Kidney (tissue), 19 donors: Measurements from ENCODE around the gene GAGE12D. TPM values are rescaled to one million over a fixed set of nuclear protein-coding genes. Genes with fewer than 3 reads are reported as not detected.
"Not testable (repeated sequence)": the region's sequence is repeated elsewhere in the genome, so short reads cannot be mapped to it uniquely, and the experiment has no call there.

Source experiments
- DNase-seq, 5 donors: peaks; one replicate each; pipeline ENCODE4 v3.0.0-alpha.2; 2013 to 2020
- FAIRE-seq: peaks from 2 replicates; lab custom pipeline; 2012; peaks lifted over from hg19 to GRCh38; lab: Jason Lieb, UNC
- H3K27ac ChIP-seq, 2 donors: one replicate each; pipeline ENCODE4 v1.7.0; 2013; ENCODE audit warnings: low read depth in 2 of 2, low read length in 2 of 2, inconsistent platforms in 1 of 2
- H3K27me3 ChIP-seq: one replicate; pipeline ENCODE4 v1.7.1; 2013; ENCODE audit warnings: low read length, inconsistent platforms; ENCODE audit not compliant: control insufficient read depth, insufficient read depth
- H3K36me3 ChIP-seq, 3 donors: one replicate each; pipeline versions ENCODE4 v1.7.0 to v1.7.1; 2013; ENCODE audit warnings: low read length in 3 of 3, control low read depth in 1 of 3, inconsistent platforms in 1 of 3; ENCODE audit not compliant: insufficient read depth in 3 of 3, control insufficient read depth in 2 of 3
- H3K4me1 ChIP-seq, 3 donors: one replicate each; pipeline versions ENCODE4 v1.7.0 to v1.7.1; 2013; ENCODE audit warnings: low read length in 3 of 3, inconsistent platforms in 1 of 3, low read depth in 1 of 3; ENCODE audit not compliant: control insufficient read depth in 2 of 3, insufficient read depth in 2 of 3
- H3K4me3 ChIP-seq, 3 donors: one replicate each; pipeline versions ENCODE4 v1.7.0 to v1.8.1; 2013; ENCODE audit warnings: low read length in 3 of 3, control low read depth in 1 of 3, inconsistent platforms in 1 of 3
- H3K9ac ChIP-seq, 3 donors: one replicate each; pipeline versions ENCODE4 v1.7.0 to v1.7.1; 2013; ENCODE audit warnings: low read length in 3 of 3, control low read depth in 1 of 3, inconsistent platforms in 1 of 3
- H3K9me3 ChIP-seq, 3 donors: one replicate each; pipeline versions ENCODE4 v1.7.0 to v1.7.1; 2013; ENCODE audit warnings: low read length in 3 of 3, control low read depth in 1 of 3, inconsistent platforms in 1 of 3; ENCODE audit not compliant: control insufficient read depth in 2 of 3, insufficient read depth in 1 of 3
- intact Hi-C: fragments of 100-400 bp; cut with DNase I; formaldehyde crosslinking; loops from one replicate; pipeline ENCODE4 v1.11.1; 2022
- long read RNA-seq, 10 donors: library from polyadenylated mRNA in 1 of 10; unstranded in 1 of 10; transcript quantifications; one replicate each; pipeline ENCODE4 v2.0.0 and lab custom pipeline, GENCODE V29; 2021 to 2026
- polyA plus RNA-seq: library from polyadenylated mRNA; stranded (reverse); fragments of 350-450 nt; fragmentation: Illumina TruSeq; extraction: RNeasy Lipid Tissue Mini Kit (QIAGEN cat#74804); gene quantifications from one replicate; pipeline ENCODE4 v1.2.3, GENCODE V29; 2014; ENCODE audit warnings: low read depth, low replicate concordance; ENCODE audit not compliant: insufficient read depth
- total RNA-seq: library from RNA; stranded (reverse); fragmentation: NEBNext Ultra II Directional; extraction: Animal tissue kit (Norgen Biotek cat#: 25700); gene quantifications from one replicate; pipeline ENCODE4 v1.2.1, GENCODE V29; 2021
- donor health status: control.
- donor health status: control.
- donor health status: DM: yes; HTN: yes; CAD: no.
- donor health status: Normal renal cell carcinoma (clear cell type).

GAGE12D gene
- total RNA-seq: not detected
- not detected for polyA plus RNA-seq
- long read RNA-seq, donor 1: 0 reads
- long read RNA-seq, donor 2: 0 reads
- long read RNA-seq, donor 3: 0 reads
- long read RNA-seq, donor 4: 0 reads
- long read RNA-seq, donor 5: 0 reads
- long read RNA-seq, donor 6: 0 reads
- long read RNA-seq, donor 7: 0 reads
- long read RNA-seq, donor 8: 0 reads
- long read RNA-seq, donor 9: 0 reads
- long read RNA-seq, donor 10: 0 reads

GRCh38 chrX:49541433-49541832, at the start of gene GAGE12D:
Gene GAGE12D, plus strand, starts transcription at chrX:49541733. Its CDS starts 1,155 bp downstream, at chrX:49542888.
- H3K27me3 ChIP-seq, H3K27ac ChIP-seq, H3K4me1 ChIP-seq, FAIRE-seq, H3K36me3 ChIP-seq, intact Hi-C loops, H3K9ac ChIP-seq, H3K4me3 ChIP-seq, DNase-seq, H3K9me3 ChIP-seq: not testable (repeated sequence)

- FAIRE-seq, DNase-seq, H3K4me3 ChIP-seq: not testable (repeated sequence)
Measured at GRCh38 chrX:49531877-49532276, 9.7 kb upstream of the GAGE12D start, which contains the start of gene GAGE12C. Gene GAGE12C, plus strand, starts transcription at chrX:49532177. Its CDS starts 1,155 bp downstream, at chrX:49533332.

GRCh38 chrX:49550989-49551388, 9.5 kb downstream of the GAGE12D start, which contains the start of gene GAGE12E:
Gene GAGE12E, plus strand, starts transcription at chrX:49551289. Its CDS starts 1,155 bp downstream, at chrX:49552444.
- H3K9ac ChIP-seq, H3K36me3 ChIP-seq, FAIRE-seq, H3K27ac ChIP-seq, H3K27me3 ChIP-seq, H3K4me3 ChIP-seq, intact Hi-C loops, DNase-seq, H3K9me3 ChIP-seq, H3K4me1 ChIP-seq: not testable (repeated sequence)

More at GRCh38 chrX:49531877-49532276, 9.7 kb upstream of the GAGE12D start, which contains the start of gene GAGE12C:
- intact Hi-C loops, H3K4me1 ChIP-seq, H3K9ac ChIP-seq, H3K9me3 ChIP-seq, H3K27ac ChIP-seq, H3K36me3 ChIP-seq, H3K27me3 ChIP-seq: not testable (repeated sequence)

GRCh38 chrX:49560542-49560941, 19.0 kb downstream of the GAGE12D start, which contains the start of gene GAGE12F:
Gene GAGE12F, plus strand, starts transcription at chrX:49560842. Its CDS starts 1,155 bp downstream, at chrX:49561997.
- FAIRE-seq, H3K9ac ChIP-seq, H3K27ac ChIP-seq, intact Hi-C loops, H3K4me3 ChIP-seq, H3K36me3 ChIP-seq, H3K9me3 ChIP-seq, H3K27me3 ChIP-seq, DNase-seq, H3K4me1 ChIP-seq: not testable (repeated sequence)

GRCh38 chrX:49568728-49569127, 27.2 kb downstream of the GAGE12D start:
- intact Hi-C loops, H3K27ac ChIP-seq, H3K27me3 ChIP-seq, H3K4me1 ChIP-seq, H3K4me3 ChIP-seq, H3K9ac ChIP-seq, H3K36me3 ChIP-seq, H3K9me3 ChIP-seq, FAIRE-seq: not testable (repeated sequence)
- peak in 1 of 5 donors; percentile 79 for DNase-seq

GRCh38 chrX:49569152-49569551, 27.6 kb downstream of the GAGE12D start:
- H3K27me3 ChIP-seq, H3K4me1 ChIP-seq, H3K27ac ChIP-seq, intact Hi-C loops, H3K9me3 ChIP-seq, H3K36me3 ChIP-seq, H3K4me3 ChIP-seq, H3K9ac ChIP-seq, FAIRE-seq: not testable (repeated sequence)
- peak in 1 of 5 donors; percentile 60 for DNase-seq

- H3K4me1 ChIP-seq, FAIRE-seq, DNase-seq, H3K9me3 ChIP-seq, intact Hi-C loops, H3K27me3 ChIP-seq, H3K4me3 ChIP-seq, H3K9ac ChIP-seq, H3K36me3 ChIP-seq, H3K27ac ChIP-seq: not testable (repeated sequence)
Measured at GRCh38 chrX:49570100-49570499, 28.6 kb downstream of the GAGE12D start, which contains the start of gene GAGE12G. Gene GAGE12G, plus strand, starts transcription at chrX:49570400. Its CDS starts 1,155 bp downstream, at chrX:49571555.

GRCh38 chrX:49579649-49580048, 38.1 kb downstream of the GAGE12D start, which contains the start of gene GAGE12H:
Gene GAGE12H, plus strand, starts transcription at chrX:49579949. Its CDS starts 1,155 bp downstream, at chrX:49581104.
- intact Hi-C loops, H3K27ac ChIP-seq, H3K9ac ChIP-seq, H3K27me3 ChIP-seq, FAIRE-seq, DNase-seq, H3K9me3 ChIP-seq, H3K4me1 ChIP-seq, H3K4me3 ChIP-seq, H3K36me3 ChIP-seq: not testable (repeated sequence)
